Neural progenitor cell (in vitro differentiated cells): ENCODE measurements around the gene MPPED2. TPM values are rescaled to one million over a fixed set of nuclear protein-coding genes. Genes with fewer than 3 reads are reported as not detected.
A peak's percentile ranks its signal among the peaks of the same experiment; 100 is the strongest.

ENCODE experiments used
- DNase-seq: peaks from one replicate; pipeline ENCODE4 v3.0.0-alpha.2; 2016; ENCODE audit warnings: low spot score
- H2AFZ ChIP-seq: fragments of 200-600 bp; sonication (generic); replicated peaks from 2 replicates; pipeline ENCODE4 v1.6.1; 2016; ENCODE audit warnings: antibody characterized with exemption
- H3F3A ChIP-seq: fragments of 200-600 bp; sonication (generic); 2 replicates; pipeline ENCODE4 v1.6.1; 2016; ENCODE audit warnings: antibody characterized with exemption, low read depth
- H3K27ac ChIP-seq: fragments of 200-600 bp; sonication (generic); 2 replicates; pipeline ENCODE4 v1.5.1; 2016; ENCODE audit warnings: mild to moderate bottlenecking
- H3K27me3 ChIP-seq: fragments of 200-600 bp; sonication (generic); 2 replicates; pipeline ENCODE4 v1.6.1; 2016; ENCODE audit warnings: mild to moderate bottlenecking, moderate library complexity
- H3K36me3 ChIP-seq: fragments of 200-600 bp; sonication (generic); 2 replicates; pipeline ENCODE4 v1.5.1; 2016
- H3K4me1 ChIP-seq: fragments of 200-600 bp; sonication (generic); 2 replicates; pipeline ENCODE4 v1.6.1; 2016; ENCODE audit warnings: mixed run types
- H3K4me2 ChIP-seq: fragments of 200-600 bp; sonication (generic); 2 replicates; pipeline ENCODE4 v1.6.1; 2016
- H3K4me3 ChIP-seq: fragments of 200-600 bp; sonication (generic); 2 replicates; pipeline ENCODE4 v1.5.1; 2016
- H3K79me2 ChIP-seq: fragments of 200-600 bp; sonication (generic); 2 replicates; pipeline ENCODE4 v1.6.1; 2016; ENCODE audit warnings: low read depth
- H3K9ac ChIP-seq: fragments of 200-600 bp; sonication (generic); 2 replicates; pipeline ENCODE4 v1.6.1; 2016
- H3K9me3 ChIP-seq: fragments of 200-600 bp; sonication (generic); 2 replicates; pipeline ENCODE4 v1.5.1; 2016; ENCODE audit warnings: low read depth
- H4K20me1 ChIP-seq: fragments of 200-600 bp; sonication (generic); 2 replicates; pipeline ENCODE4 v1.6.1; 2016; ENCODE audit warnings: low read depth
- H3K27ac Mint-ChIP-seq: 3 replicates; pipeline ENCODE4 v1.8.0; 2021; ENCODE audit warnings: mixed read lengths
- H3K27me3 Mint-ChIP-seq: 2 replicates; pipeline ENCODE4 v1.8.0; 2022; ENCODE audit warnings: low read depth, mild to moderate bottlenecking, inconsistent platforms, moderate library complexity, mixed read lengths; ENCODE audit not compliant: insufficient read depth
- H3K36me3 Mint-ChIP-seq: 3 replicates; pipeline ENCODE4 v1.8.0; 2021; ENCODE audit warnings: mixed read lengths
- H3K4me1 Mint-ChIP-seq: 3 replicates; pipeline ENCODE4 v1.8.0; 2021; ENCODE audit warnings: mixed read lengths
- H3K4me3 Mint-ChIP-seq: 3 replicates; pipeline ENCODE4 v1.8.0; 2021; ENCODE audit warnings: mild to moderate bottlenecking, moderate library complexity, mixed read lengths
- H3K9me3 Mint-ChIP-seq: 3 replicates; pipeline ENCODE4 v1.8.0; 2020; ENCODE audit warnings: mixed read lengths
- CTCF ChIP-seq: fragments of 200-600 bp; sonication (generic); IDR thresholded peaks from 2 replicates; pipeline ENCODE4 v1.5.1; 2017; ENCODE audit warnings: antibody characterized with exemption, mild to moderate bottlenecking
- EZH2 ChIP-seq: fragments of 200-600 bp; sonication (generic); IDR thresholded peaks from 2 replicates; pipeline ENCODE4 v1.6.1; 2017; ENCODE audit warnings: antibody characterized with exemption, mild to moderate bottlenecking, moderate library complexity
- EZH2phosphoT487 ChIP-seq: fragments of 200-600 bp; sonication (generic); IDR thresholded peaks from 2 replicates; pipeline ENCODE4 v1.6.1; 2017; ENCODE audit warnings: antibody characterized with exemption
- total RNA-seq: library from RNA; depleted of rRNA; stranded (reverse); fragments of >200 nt; gene quantifications from 2 replicates; pipeline ENCODE4 v1.2.3, GENCODE V29; 2015; ENCODE audit warnings: low replicate concordance

Gene MPPED2
- total RNA-seq, 1 donor from 2014 or later: 3.4 TPM

- Mint-ChIP-seq H3K4me1 (peaks cover 4% of the 10 kb centered on the region), H3K36me3 (peaks cover 2% of the 10 kb centered on the region), H3K27ac (no peak overlapping the region), H3K9me3 (no peaks in the 10 kb centered on the region), H3K4me3 (no peak overlapping the region), H3K27me3 (no peaks in the 10 kb centered on the region)
- Histone ChIP-seq H2AFZ (no peak overlapping the region), H3K4me1 (no peaks in the 10 kb centered on the region), H3K4me2 (no peak overlapping the region), H3K27ac (no peak overlapping the region), H3K4me3 (no peak overlapping the region), H3K27me3 (no peaks in the 10 kb centered on the region), H3K9ac (no peak overlapping the region), H3K36me3 (no peaks in the 10 kb centered on the region), H3F3A (no peaks in the 10 kb centered on the region), H4K20me1 (no peaks in the 10 kb centered on the region), H3K9me3 (no peaks in the 10 kb centered on the region), H3K79me2 (no peaks in the 10 kb centered on the region)
- DNase-seq: no peak
- TF ChIP-seq EZH2 (no peak), EZH2phosphoT487 (no peak), CTCF (no peak)
These were observed 88.6 kb downstream of the MPPED2 start for GRCh38 chr11:30497600-30497999.

GRCh38 chr11:30496935-30497334, 89.2 kb downstream of the MPPED2 start:
- Histone ChIP-seq H3K27ac (no peak overlapping the region), H2AFZ (no peak overlapping the region), H3K27me3 (no peaks in the 10 kb centered on the region), H3K36me3 (no peaks in the 10 kb centered on the region), H3K9me3 (no peaks in the 10 kb centered on the region), H4K20me1 (no peaks in the 10 kb centered on the region), H3K4me1 (no peaks in the 10 kb centered on the region), H3F3A (no peaks in the 10 kb centered on the region), H3K79me2 (no peaks in the 10 kb centered on the region), H3K4me2 (no peak overlapping the region), H3K9ac (no peak overlapping the region), H3K4me3 (no peak overlapping the region)
- peaks cover 4% of the 10 kb centered on the region for H3K4me1 Mint-ChIP-seq
- no peaks in the 10 kb centered on the region for H3K9me3 Mint-ChIP-seq
- no peak overlapping the region for H3K27ac Mint-ChIP-seq
- H3K4me3 Mint-ChIP-seq: no peak overlapping the region
- peaks cover 2% of the 10 kb centered on the region for H3K36me3 Mint-ChIP-seq
- TF ChIP-seq CTCF (no peak), EZH2phosphoT487 (no peak)
- H3K27me3 Mint-ChIP-seq: no peaks in the 10 kb centered on the region
- DNase-seq: no peak

- H3F3A ChIP-seq: no peaks in the 10 kb centered on the region
- H3K27ac Mint-ChIP-seq: no peak overlapping the region
- H3K4me3 ChIP-seq: no peak overlapping the region
- H3K9ac ChIP-seq: no peak overlapping the region
- DNase-seq: no peak
- peaks cover under 1% of the 10 kb centered on the region for H3K4me1 ChIP-seq
- no peaks in the 10 kb centered on the region for H3K27me3 Mint-ChIP-seq
- H4K20me1 ChIP-seq: no peaks in the 10 kb centered on the region
- no peaks in the 10 kb centered on the region for H3K9me3 ChIP-seq
- no peaks in the 10 kb centered on the region for H3K36me3 ChIP-seq
- H3K79me2 ChIP-seq: no peaks in the 10 kb centered on the region
- TF ChIP-seq CTCF: no peak
- no peak for TF ChIP-seq EZH2
- TF ChIP-seq EZH2phosphoT487: no peak
- H3K27ac ChIP-seq: no peak overlapping the region
- no peak overlapping the region for H3K4me3 Mint-ChIP-seq
- no peak overlapping the region for H3K4me2 ChIP-seq
- no peaks in the 10 kb centered on the region for H3K9me3 Mint-ChIP-seq
- no peak overlapping the region for H2AFZ ChIP-seq
- H3K27me3 ChIP-seq: no peaks in the 10 kb centered on the region
- H3K4me1 Mint-ChIP-seq: peaks cover 7% of the 10 kb centered on the region
- peaks cover 2% of the 10 kb centered on the region for H3K36me3 Mint-ChIP-seq
These were observed 90.7 kb downstream of the MPPED2 start for GRCh38 chr11:30495437-30495836.

- no peaks in the 10 kb centered on the region for H3F3A ChIP-seq
- H3K9ac ChIP-seq: no peak overlapping the region
- H4K20me1 ChIP-seq: no peaks in the 10 kb centered on the region
- H3K4me1 ChIP-seq: peaks cover 24% of the 10 kb centered on the region
- Mint-ChIP-seq H3K9me3 (no peaks in the 10 kb centered on the region), H3K27ac (peak overlapping the region; percentile 48), H3K36me3 (peaks cover 2% of the 10 kb centered on the region), H3K27me3 (no peaks in the 10 kb centered on the region), H3K4me1 (peaks cover 32% of the 10 kb centered on the region), H3K4me3 (no peak overlapping the region)
- H3K9me3 ChIP-seq: no peaks in the 10 kb centered on the region
- H3K4me2 ChIP-seq: peak overlapping the region; percentile 16
- H2AFZ ChIP-seq: peak overlapping the region; percentile 19
- no peaks in the 10 kb centered on the region for H3K36me3 ChIP-seq
- peak; percentile 41 for DNase-seq
- no peaks in the 10 kb centered on the region for H3K79me2 ChIP-seq
- no peak overlapping the region for H3K4me3 ChIP-seq
- no peak for TF ChIP-seq CTCF
- no peak for TF ChIP-seq EZH2phosphoT487
- no peak for TF ChIP-seq EZH2
- H3K27me3 ChIP-seq: no peaks in the 10 kb centered on the region
- no peak overlapping the region for H3K27ac ChIP-seq
These were observed 96.6 kb downstream of the MPPED2 start for GRCh38 chr11:30489511-30489910.
